ENCODE results near the gene C1orf21. TPM values are rescaled to one million over a fixed set of nuclear protein-coding genes. Genes with fewer than 3 reads are reported as not detected.

Gene C1orf21
- total RNA-seq, 1 experiment from 2014 or later, result 28.5 TPM

DNA sequence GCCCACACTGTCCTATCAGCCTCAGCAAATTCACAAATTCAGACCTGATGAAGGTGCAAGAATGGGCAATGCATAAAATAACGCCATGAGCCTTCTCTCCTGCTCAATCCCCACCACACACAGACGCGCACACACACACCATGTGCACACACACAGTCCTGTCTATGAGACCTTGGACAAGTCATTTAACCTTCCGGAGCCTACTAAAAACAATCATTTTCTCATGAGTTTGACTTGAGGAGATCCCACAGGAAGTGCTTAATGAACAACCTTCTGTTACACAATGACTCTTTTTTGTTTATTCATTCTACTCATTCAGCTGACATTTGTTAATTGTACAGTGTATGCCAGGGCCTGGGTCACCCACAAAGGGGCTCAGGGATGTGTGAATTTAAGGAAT is 242.4 kb downstream of the C1orf21 start:
- Mint-ChIP-seq H3K27me3 (ENCODE audit: low read depth) (no peaks in the 10 kb centered on the region), H3K36me3 (no peaks in the 10 kb centered on the region), H3K4me1 (peaks cover 9% of the 10 kb centered on the region), H3K9me3 (no peaks in the 10 kb centered on the region), H3K27ac (no peak overlapping the region; the same call in 1 of the 2 replicates), H3K4me3 (no peak overlapping the region)
- ChIA-PET CTCF (interaction anchor here (1.6 kb wide), 1 partner anchor 35 kb away, joined by 16 read pairs; no protein-coding TSS in a partner anchor), POLR2A (no interaction called here)
- TF ChIP-seq FOXP4 (CRISPR knock-in tag; IDR thresholded peaks at IDR 0.05), result no peak
- TF ChIP-seq CBFB (CRISPR knock-in tag; IDR thresholded peaks at IDR 0.05; ENCODE audit: low read depth), result no peak
- TF ChIP-seq, protein P1, sequence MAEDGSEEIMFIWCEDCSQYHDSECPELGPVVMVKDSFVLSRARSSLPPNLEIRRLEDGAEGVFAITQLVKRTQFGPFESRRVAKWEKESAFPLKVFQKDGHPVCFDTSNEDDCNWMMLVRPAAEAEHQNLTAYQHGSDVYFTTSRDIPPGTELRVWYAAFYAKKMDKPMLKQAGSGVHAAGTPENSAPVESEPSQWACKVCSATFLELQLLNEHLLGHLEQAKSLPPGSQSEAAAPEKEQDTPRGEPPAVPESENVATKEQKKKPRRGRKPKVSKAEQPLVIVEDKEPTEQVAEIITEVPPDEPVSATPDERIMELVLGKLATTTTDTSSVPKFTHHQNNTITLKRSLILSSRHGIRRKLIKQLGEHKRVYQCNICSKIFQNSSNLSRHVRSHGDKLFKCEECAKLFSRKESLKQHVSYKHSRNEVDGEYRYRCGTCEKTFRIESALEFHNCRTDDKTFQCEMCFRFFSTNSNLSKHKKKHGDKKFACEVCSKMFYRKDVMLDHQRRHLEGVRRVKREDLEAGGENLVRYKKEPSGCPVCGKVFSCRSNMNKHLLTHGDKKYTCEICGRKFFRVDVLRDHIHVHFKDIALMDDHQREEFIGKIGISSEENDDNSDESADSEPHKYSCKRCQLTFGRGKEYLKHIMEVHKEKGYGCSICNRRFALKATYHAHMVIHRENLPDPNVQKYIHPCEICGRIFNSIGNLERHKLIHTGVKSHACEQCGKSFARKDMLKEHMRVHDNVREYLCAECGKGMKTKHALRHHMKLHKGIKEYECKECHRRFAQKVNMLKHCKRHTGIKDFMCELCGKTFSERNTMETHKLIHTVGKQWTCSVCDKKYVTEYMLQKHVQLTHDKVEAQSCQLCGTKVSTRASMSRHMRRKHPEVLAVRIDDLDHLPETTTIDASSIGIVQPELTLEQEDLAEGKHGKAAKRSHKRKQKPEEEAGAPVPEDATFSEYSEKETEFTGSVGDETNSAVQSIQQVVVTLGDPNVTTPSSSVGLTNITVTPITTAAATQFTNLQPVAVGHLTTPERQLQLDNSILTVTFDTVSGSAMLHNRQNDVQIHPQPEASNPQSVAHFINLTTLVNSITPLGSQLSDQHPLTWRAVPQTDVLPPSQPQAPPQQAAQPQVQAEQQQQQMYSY (CRISPR knock-in tag; IDR thresholded peaks at IDR 0.05), result no peak
- TF ChIP-seq, protein P2, sequence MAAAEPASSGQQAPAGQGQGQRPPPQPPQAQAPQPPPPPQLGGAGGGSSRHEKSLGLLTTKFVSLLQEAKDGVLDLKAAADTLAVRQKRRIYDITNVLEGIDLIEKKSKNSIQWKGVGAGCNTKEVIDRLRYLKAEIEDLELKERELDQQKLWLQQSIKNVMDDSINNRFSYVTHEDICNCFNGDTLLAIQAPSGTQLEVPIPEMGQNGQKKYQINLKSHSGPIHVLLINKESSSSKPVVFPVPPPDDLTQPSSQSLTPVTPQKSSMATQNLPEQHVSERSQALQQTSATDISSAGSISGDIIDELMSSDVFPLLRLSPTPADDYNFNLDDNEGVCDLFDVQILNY (CRISPR knock-in tag; IDR thresholded peaks at IDR 0.05), result no peak
- no peak for TF ChIP-seq STAT6 (CRISPR knock-in tag; conservative IDR thresholded peaks at IDR 0.05; ENCODE audit: low read depth)
- TF ChIP-seq NFE2L1 (CRISPR knock-in tag; IDR thresholded peaks at IDR 0.05), result no peak
- no peak for TF ChIP-seq PRRX2 (CRISPR knock-in tag; IDR thresholded peaks at IDR 0.05)
- TF ChIP-seq, protein P3, sequence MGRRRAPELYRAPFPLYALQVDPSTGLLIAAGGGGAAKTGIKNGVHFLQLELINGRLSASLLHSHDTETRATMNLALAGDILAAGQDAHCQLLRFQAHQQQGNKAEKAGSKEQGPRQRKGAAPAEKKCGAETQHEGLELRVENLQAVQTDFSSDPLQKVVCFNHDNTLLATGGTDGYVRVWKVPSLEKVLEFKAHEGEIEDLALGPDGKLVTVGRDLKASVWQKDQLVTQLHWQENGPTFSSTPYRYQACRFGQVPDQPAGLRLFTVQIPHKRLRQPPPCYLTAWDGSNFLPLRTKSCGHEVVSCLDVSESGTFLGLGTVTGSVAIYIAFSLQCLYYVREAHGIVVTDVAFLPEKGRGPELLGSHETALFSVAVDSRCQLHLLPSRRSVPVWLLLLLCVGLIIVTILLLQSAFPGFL (CRISPR knock-in tag; IDR thresholded peaks at IDR 0.05; ENCODE audit: borderline replicate concordance), result no peak
- no peak for TF ChIP-seq TP53 (CRISPR knock-in tag; IDR thresholded peaks at IDR 0.05)
- TF ChIP-seq, protein P4, sequence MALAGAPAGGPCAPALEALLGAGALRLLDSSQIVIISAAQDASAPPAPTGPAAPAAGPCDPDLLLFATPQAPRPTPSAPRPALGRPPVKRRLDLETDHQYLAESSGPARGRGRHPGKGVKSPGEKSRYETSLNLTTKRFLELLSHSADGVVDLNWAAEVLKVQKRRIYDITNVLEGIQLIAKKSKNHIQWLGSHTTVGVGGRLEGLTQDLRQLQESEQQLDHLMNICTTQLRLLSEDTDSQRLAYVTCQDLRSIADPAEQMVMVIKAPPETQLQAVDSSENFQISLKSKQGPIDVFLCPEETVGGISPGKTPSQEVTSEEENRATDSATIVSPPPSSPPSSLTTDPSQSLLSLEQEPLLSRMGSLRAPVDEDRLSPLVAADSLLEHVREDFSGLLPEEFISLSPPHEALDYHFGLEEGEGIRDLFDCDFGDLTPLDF (CRISPR knock-in tag; IDR thresholded peaks at IDR 0.05), result no peak
- no peak for TF ChIP-seq ZNF425 (CRISPR knock-in tag; conservative IDR thresholded peaks at IDR 0.05)
- no peak for TF ChIP-seq NR2C2 (CRISPR knock-in tag; IDR thresholded peaks at IDR 0.05)
- DNase-seq (ENCODE audit: low spot score) (no peak), ATAC-seq (no peak)

All from WTC11 (cell line).